ENCODE results near the gene AP5Z1.

DNA sequence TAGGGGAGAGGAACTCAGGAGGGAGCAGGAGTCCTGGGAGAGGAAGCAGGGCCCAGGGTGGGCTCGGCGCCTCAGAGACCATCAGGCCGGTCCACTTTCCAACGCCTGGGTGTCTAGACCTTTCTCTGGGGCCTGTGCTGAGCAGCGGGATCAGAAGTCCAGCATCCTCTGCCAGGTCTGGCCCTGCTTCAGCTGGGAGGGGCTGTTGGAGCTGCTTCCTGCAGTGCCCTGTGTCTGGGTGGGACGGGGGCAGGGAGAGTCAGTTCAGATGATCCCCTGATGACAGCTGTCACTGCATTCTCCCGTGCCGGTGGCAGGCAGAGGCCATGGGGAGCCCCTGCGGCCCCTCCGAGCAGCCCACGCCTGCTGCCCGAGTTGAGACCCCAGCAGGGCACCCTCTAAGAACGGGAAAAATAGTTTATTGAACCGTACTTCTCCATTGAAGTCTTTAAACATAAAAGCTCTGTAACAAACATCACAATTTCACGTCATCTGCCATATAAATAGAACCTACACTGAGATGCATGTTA lies 23.3 kb downstream of the AP5Z1 start:
- TF ChIP-seq POLR2A (IDR thresholded peaks at IDR 0.05) (no peak), EP300 (IDR thresholded peaks at IDR 0.05; ENCODE audit: low read depth) (no peak), POLR2AphosphoS5 (IDR thresholded peaks at IDR 0.05) (no peak)
- TF ChIP-seq, protein P1, sequence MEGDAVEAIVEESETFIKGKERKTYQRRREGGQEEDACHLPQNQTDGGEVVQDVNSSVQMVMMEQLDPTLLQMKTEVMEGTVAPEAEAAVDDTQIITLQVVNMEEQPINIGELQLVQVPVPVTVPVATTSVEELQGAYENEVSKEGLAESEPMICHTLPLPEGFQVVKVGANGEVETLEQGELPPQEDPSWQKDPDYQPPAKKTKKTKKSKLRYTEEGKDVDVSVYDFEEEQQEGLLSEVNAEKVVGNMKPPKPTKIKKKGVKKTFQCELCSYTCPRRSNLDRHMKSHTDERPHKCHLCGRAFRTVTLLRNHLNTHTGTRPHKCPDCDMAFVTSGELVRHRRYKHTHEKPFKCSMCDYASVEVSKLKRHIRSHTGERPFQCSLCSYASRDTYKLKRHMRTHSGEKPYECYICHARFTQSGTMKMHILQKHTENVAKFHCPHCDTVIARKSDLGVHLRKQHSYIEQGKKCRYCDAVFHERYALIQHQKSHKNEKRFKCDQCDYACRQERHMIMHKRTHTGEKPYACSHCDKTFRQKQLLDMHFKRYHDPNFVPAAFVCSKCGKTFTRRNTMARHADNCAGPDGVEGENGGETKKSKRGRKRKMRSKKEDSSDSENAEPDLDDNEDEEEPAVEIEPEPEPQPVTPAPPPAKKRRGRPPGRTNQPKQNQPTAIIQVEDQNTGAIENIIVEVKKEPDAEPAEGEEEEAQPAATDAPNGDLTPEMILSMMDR (IDR thresholded peaks at IDR 0.05) = no peak

Data from transverse colon (tissue), 4 donors.